HepG2 (cell line): ENCODE data around the gene SMOC1. TPM values are rescaled to one million over a fixed set of nuclear protein-coding genes. Genes with fewer than 3 reads are reported as not detected.

ENCODE experiments used
- FOSL1 ChIP-seq: sonication (generic); formaldehyde crosslinking; IDR thresholded peaks from 2 replicates; pipeline ENCODE4 v1.9.0; 2021; ENCODE audit warnings: missing genetic modification reagents, borderline replicate concordance
- HNF1A ChIP-seq, 2 experiments: sonication (generic) in 1 of 2; formaldehyde crosslinking in 1 of 2; IDR thresholded peaks; 2 replicates each; pipeline versions ENCODE4 v1.4.0 to v1.6.1; 2016 to 2020; ENCODE audit warnings: borderline replicate concordance in 1 of 2, low read depth in 1 of 2, mild to moderate bottlenecking in 1 of 2, missing genetic modification reagents in 1 of 2
- IRX3 ChIP-seq: sonication (generic); formaldehyde crosslinking; IDR thresholded peaks from 2 replicates; pipeline ENCODE4 v1.8.1; 2023; ENCODE audit warnings: mild to moderate bottlenecking, low read depth, missing genetic modification reagents, borderline replicate concordance
- SNAI1 ChIP-seq: sonication (generic); formaldehyde crosslinking; IDR thresholded peaks from 2 replicates; pipeline ENCODE4 v1.5.0; 2020; ENCODE audit warnings: mild to moderate bottlenecking, missing genetic modification reagents, borderline replicate concordance
- ZFP62 ChIP-seq: sonication (generic); formaldehyde crosslinking; IDR thresholded peaks from 2 replicates; pipeline ENCODE4 v1.4.0; 2020; ENCODE audit warnings: missing genetic modification reagents
- ZNF382 ChIP-seq: sonication (generic); formaldehyde crosslinking; IDR thresholded peaks from 2 replicates; pipeline ENCODE4 v1.5.0; 2020; ENCODE audit warnings: missing genetic modification reagents, mild to moderate bottlenecking, borderline replicate concordance
- polyA plus RNA-seq, 8 experiments: library from polyadenylated mRNA; depleted of rRNA in 3 of 8; stranded (reverse) in 7 of 8; unstranded in 1 of 8; fragments of >200 nt; fragmentation: Illumina TruSeq in 4 of 8; extraction: Trizol in 4 of 8; gene quantifications; 2 replicates each; pipeline versions ENCODE4 v1.2.1 to v1.2.3, GENCODE V29; 2011 to 2016; ENCODE audit warnings: low read depth in 4 of 8, missing spikeins in 1 of 8, mixed read lengths in 1 of 8; ENCODE audit not compliant: insufficient read depth in 1 of 8
- total RNA-seq, 5 experiments: library from RNA; depleted of rRNA; stranded (reverse); fragments of >200 nt; fragmentation: Illumina TruSeq; extraction: Trizol; gene quantifications; 2 replicates each; pipeline ENCODE4 v1.2.3, GENCODE V29; 2016; ENCODE audit warnings: low read depth in 1 of 5
- TF ChIP-seq, protein P1 (sequence below): sonication (generic); formaldehyde crosslinking; IDR thresholded peaks from 2 replicates; pipeline ENCODE4 v1.4.0; 2020; ENCODE audit warnings: mild to moderate bottlenecking, missing genetic modification reagents
- TF ChIP-seq, protein P2 (sequence below): IDR thresholded peaks from 2 replicates; pipeline ENCODE4 v1.6.1; 2016; ENCODE audit warnings: low read depth
- TF ChIP-seq, protein P3 (sequence below): sonication (generic); formaldehyde crosslinking; IDR thresholded peaks from 2 replicates; pipeline ENCODE4 v1.5.1; 2020; ENCODE audit warnings: missing genetic modification reagents, mild to moderate bottlenecking, borderline replicate concordance

Gene SMOC1
- total and polyA plus RNA-seq, 2 of the 13 experiments (the other 11 are each of a cell fraction or from before 2014, with no cell fraction given), result 17.8 to 35.6 TPM

GRCh38 chr14:69941768-69942742 is 62.8 kb downstream of the SMOC1 start (continued):
- TF ChIP-seq, protein P1, sequence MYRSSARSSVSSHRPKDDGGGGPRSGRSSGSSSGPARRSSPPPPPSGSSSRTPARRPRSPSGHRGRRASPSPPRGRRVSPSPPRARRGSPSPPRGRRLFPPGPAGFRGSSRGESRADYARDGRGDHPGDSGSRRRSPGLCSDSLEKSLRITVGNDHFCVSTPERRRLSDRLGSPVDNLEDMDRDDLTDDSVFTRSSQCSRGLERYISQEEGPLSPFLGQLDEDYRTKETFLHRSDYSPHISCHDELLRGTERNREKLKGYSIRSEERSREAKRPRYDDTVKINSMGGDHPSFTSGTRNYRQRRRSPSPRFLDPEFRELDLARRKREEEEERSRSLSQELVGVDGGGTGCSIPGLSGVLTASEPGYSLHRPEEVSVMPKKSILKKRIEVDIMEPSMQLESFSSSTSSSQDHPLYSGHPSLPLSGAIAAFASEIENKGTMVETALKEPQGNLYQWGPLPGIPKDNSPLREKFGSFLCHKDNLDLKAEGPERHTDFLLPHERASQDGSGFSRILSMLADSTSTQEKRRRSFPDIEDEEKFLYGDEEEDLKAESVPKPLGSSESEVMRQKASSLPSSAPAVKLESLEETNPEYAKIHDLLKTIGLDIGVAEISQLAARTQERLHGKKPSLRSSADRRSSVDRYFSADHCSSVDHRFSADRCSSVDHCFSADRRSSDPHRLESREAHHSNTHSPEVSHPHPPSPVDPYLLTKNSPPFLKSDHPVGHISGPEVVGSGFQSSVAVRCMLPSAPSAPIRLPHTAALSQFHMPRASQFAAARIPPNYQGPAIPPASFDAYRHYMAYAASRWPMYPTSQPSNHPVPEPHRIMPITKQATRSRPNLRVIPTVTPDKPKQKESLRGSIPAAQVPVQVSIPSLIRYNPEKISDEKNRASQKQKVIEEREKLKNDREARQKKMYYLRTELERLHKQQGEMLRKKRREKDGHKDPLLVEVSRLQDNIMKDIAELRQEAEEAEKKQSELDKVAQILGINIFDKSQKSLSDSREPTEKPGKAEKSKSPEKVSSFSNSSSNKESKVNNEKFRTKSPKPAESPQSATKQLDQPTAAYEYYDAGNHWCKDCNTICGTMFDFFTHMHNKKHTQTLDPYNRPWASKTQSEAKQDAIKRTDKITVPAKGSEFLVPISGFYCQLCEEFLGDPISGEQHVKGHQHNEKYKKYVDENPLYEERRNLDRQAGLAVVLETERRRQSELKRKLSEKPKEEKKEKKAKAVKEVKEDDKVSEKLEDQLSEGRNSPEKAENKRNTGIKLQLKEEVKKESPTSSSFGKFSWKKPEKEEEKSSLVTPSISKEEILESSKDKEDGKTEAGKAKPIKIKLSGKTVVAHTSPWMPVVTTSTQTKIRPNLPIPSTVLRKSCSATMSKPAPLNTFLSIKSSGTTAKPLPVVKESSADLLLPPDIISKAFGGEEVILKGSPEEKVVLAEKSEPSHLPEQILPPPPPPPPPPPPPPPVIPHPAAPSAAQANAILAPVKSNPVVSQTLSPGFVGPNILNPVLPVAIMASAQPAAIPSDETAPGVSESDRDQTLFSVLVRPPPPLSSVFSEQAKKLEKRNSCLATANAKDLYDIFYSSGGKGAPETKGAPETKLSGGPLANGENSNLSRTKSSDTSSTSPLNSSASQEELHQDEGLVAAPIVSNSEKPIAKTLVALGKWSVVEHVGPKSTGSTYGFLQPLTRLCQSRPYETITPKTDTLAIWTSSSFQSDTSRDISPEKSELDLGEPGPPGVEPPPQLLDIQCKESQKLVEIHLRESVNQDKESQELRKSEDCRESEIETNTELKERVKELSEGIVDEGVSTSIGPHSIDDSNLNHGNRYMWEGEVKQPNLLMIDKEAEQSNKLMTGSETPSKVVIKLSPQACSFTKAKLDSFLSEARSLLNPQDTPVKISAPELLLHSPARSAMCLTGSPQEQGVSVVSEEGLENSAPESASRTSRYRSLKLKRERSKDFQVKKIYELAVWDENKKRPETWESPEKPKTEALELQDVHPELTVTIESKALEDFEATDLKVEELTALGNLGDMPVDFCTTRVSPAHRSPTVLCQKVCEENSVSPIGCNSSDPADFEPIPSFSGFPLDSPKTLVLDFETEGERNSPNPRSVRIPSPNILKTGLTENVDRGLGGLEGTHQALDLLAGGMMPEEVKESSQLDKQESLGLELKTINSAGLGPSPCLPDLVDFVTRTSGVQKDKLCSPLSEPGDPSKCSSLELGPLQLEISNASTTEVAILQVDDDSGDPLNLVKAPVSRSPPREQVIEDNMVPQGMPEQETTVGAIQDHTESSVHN (CRISPR knock-in tag), result no peak
- TF ChIP-seq FOSL1 (CRISPR knock-in tag) (no peak), HNF1A (IDR thresholded peaks at IDR 0.05; ENCODE audit: low read depth) (peak; percentile 90), HNF1A (CRISPR knock-in tag; IDR thresholded peaks at IDR 0.05; ENCODE audit: borderline replicate concordance) (peak; percentile 78; the same call in 1 of the 2 replicates), SNAI1 (no peak), ZNF382 (CRISPR knock-in tag) (no peak), ZFP62 (CRISPR knock-in tag) (no peak), IRX3 (no peak)
- TF ChIP-seq, protein P2, sequence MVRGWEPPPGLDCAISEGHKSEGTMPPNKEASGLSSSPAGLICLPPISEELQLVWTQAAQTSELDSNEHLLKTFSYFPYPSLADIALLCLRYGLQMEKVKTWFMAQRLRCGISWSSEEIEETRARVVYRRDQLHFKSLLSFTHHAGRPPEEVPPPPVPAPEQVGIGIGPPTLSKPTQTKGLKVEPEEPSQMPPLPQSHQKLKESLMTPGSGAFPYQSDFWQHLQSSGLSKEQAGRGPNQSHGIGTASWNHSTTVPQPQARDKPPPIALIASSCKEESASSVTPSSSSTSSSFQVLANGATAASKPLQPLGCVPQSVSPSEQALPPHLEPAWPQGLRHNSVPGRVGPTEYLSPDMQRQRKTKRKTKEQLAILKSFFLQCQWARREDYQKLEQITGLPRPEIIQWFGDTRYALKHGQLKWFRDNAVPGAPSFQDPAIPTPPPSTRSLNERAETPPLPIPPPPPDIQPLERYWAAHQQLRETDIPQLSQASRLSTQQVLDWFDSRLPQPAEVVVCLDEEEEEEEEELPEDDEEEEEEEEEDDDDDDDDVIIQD, result no peak
- TF ChIP-seq, protein P3, sequence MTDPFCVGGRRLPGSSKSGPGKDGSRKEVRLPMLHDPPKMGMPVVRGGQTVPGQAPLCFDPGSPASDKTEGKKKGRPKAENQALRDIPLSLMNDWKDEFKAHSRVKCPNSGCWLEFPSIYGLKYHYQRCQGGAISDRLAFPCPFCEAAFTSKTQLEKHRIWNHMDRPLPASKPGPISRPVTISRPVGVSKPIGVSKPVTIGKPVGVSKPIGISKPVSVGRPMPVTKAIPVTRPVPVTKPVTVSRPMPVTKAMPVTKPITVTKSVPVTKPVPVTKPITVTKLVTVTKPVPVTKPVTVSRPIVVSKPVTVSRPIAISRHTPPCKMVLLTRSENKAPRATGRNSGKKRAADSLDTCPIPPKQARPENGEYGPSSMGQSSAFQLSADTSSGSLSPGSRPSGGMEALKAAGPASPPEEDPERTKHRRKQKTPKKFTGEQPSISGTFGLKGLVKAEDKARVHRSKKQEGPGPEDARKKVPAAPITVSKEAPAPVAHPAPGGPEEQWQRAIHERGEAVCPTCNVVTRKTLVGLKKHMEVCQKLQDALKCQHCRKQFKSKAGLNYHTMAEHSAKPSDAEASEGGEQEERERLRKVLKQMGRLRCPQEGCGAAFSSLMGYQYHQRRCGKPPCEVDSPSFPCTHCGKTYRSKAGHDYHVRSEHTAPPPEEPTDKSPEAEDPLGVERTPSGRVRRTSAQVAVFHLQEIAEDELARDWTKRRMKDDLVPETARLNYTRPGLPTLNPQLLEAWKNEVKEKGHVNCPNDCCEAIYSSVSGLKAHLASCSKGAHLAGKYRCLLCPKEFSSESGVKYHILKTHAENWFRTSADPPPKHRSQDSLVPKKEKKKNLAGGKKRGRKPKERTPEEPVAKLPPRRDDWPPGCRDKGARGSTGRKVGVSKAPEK (CRISPR knock-in tag), result no peak
